Left lung (tissue), 10 donors: ENCODE measurements around the gene MRPS25. TPM values are rescaled to one million over a fixed set of nuclear protein-coding genes. Genes with fewer than 3 reads are reported as not detected.

ENCODE experiments used
- ATAC-seq: fragments of 200-7000 bp; cut with Tn5 transposase; one replicate; pipeline ENCODE4 v1.9.1; 2020; ENCODE audit warnings: moderate library complexity
- DNase-seq, 4 donors: peaks; one replicate each; pipeline ENCODE4 v3.0.0-alpha.2; 2013 to 2020
- H3K27ac ChIP-seq, 2 donors: fragments of 200-600 bp; sonication (generic) in 1 of 2; one replicate each; pipeline versions ENCODE4 v1.5.0 to v1.8.0; 2020 to 2021
- H3K27me3 ChIP-seq, 2 donors: fragments of 200-600 bp; sonication (generic) in 1 of 2; one replicate each; pipeline versions ENCODE4 v1.5.0 to v1.8.0; 2020 to 2021
- H3K36me3 ChIP-seq, 2 donors: fragments of 200-600 bp; sonication (generic) in 1 of 2; one replicate each; pipeline versions ENCODE4 v1.5.0 to v1.8.0; 2020 to 2021
- H3K4me1 ChIP-seq, 2 donors: fragments of 200-600 bp; one replicate each; pipeline ENCODE4 v1.8.0; 2021
- H3K4me3 ChIP-seq, 2 donors: fragments of 200-600 bp; sonication (generic) in 1 of 2; one replicate each; pipeline versions ENCODE4 v1.5.0 to v1.8.0; 2020 to 2021; ENCODE audit warnings: mild to moderate bottlenecking in 1 of 2
- H3K9me3 ChIP-seq, 2 donors: fragments of 200-600 bp; sonication (generic) in 1 of 2; one replicate each; pipeline versions ENCODE4 v1.5.0 to v1.8.0; 2020 to 2021
- CTCF ChIP-seq, 2 donors: fragments of 200-600 bp; sonication (generic) in 1 of 2; IDR thresholded peaks; one replicate each; pipeline versions ENCODE4 v1.5.0 to v1.8.0; 2021; ENCODE audit warnings: antibody characterized with exemption in 2 of 2
- intact Hi-C, 2 donors: fragments of 100-400 bp; cut with DNase I; formaldehyde crosslinking; loops; one replicate each; pipeline versions ENCODE4 v1.11.2 to v1.14.2; 2022
- polyA plus RNA-seq, 6 donors: library from polyadenylated mRNA; unstranded; fragments of 120-200 nt; gene quantifications; one replicate each; pipeline ENCODE4 v1.2.1, GENCODE V29; 2013; ENCODE audit not compliant: insufficient read length in 6 of 6
- total RNA-seq, 2 donors: library from RNA; stranded (reverse); fragmentation: NEBNext Ultra II Directional; extraction: Animal tissue kit (Norgen Biotek cat#: 25700); gene quantifications; one replicate each; pipeline ENCODE4 v1.2.1, GENCODE V29; 2021
- donor health status: DM: no; HTN: yes; CAD: no.
- donor health status: DM: no; HTN: no; CAD: no.

Gene MRPS25
- total and polyA plus RNA-seq, 8 donors = 56.0 to 78.7 (median 71.1) TPM

- Histone ChIP-seq H3K27me3 (no peaks in the 10 kb centered on the region), H3K4me3 (no peak overlapping the region), H3K9me3 (no peaks in the 10 kb centered on the region), H3K27ac (no peak overlapping the region), H3K4me1 (peaks cover 3 to 12% of the 10 kb centered on the region in 2 donors), H3K36me3 (no peaks in the 10 kb centered on the region)
- intact Hi-C loops = no loop called here
- ATAC-seq = no peak
- DNase-seq = no peak
- TF ChIP-seq CTCF (IDR thresholded peaks at IDR 0.05) = no peak
Observed at GRCh38 chr3:15110206-15110605, 45.1 kb upstream of the MRPS25 start.

DNA sequence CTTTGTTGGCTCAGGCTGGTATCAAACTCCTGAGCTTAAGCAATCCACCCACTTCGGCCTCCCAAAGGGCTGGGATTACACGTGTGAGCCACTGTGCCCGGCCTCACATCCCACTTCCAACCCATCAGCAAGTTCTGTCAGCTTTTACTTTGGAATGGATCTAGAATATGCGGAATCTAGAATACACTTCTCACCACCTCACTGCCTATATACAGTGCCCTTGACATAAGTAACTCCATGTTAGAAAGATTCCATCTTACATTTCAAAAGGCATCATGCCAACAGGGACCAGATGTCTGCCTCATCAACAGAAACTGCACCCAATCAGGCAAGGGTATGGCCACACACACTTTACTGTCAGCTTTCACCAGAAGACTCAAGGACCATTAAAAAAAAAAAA lies 43.8 kb upstream of the MRPS25 start:
- Histone ChIP-seq H3K9me3 (no peaks in the 10 kb centered on the region), H3K27ac (no peak overlapping the region), H3K4me1 (peaks cover 3 to 12% of the 10 kb centered on the region in 2 donors), H3K4me3 (no peak overlapping the region), H3K27me3 (no peaks in the 10 kb centered on the region), H3K36me3 (no peaks in the 10 kb centered on the region)
- intact Hi-C loops = no loop called here
- no peak for TF ChIP-seq CTCF (IDR thresholded peaks at IDR 0.05)
- no peak for DNase-seq
- no peak for ATAC-seq

DNA sequence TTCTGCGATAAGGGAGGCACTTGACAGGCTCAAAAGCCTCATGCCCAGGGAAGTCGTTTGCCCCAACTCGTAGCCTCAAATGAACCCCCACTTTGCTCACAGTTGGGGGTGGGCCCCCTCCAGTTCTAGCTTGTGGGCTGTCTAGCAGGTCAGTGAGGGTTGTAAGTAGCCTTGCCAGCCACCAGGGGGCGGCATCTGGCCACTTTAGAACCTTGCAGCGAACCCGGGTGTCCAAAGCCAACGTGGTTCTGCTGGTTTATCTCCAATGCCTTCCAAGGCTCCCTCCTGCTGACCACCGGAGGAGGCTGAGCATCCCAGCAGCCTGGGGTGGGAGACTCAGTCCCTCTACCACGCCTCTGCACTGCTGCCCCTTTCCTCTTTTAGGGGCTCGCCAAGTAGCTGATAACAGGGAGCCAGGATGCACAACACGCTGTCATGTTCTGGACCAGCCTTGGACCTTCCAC lies 43.0 kb upstream of the MRPS25 start:
- H3K9me3 ChIP-seq = no peaks in the 10 kb centered on the region
- TF ChIP-seq CTCF (IDR thresholded peaks at IDR 0.05) = peak; percentile 87 to 91
- ATAC-seq (peak; percentile 97), DNase-seq (peak; percentile 69 to 94 (median 80))
- H3K4me3 ChIP-seq = no peak overlapping the region
- peaks cover 3 to 12% of the 10 kb centered on the region in 2 donors for H3K4me1 ChIP-seq
- H3K36me3 ChIP-seq = no peaks in the 10 kb centered on the region
- no peak overlapping the region for H3K27ac ChIP-seq
- intact Hi-C loops = no loop called here
- H3K27me3 ChIP-seq = no peaks in the 10 kb centered on the region

DNA sequence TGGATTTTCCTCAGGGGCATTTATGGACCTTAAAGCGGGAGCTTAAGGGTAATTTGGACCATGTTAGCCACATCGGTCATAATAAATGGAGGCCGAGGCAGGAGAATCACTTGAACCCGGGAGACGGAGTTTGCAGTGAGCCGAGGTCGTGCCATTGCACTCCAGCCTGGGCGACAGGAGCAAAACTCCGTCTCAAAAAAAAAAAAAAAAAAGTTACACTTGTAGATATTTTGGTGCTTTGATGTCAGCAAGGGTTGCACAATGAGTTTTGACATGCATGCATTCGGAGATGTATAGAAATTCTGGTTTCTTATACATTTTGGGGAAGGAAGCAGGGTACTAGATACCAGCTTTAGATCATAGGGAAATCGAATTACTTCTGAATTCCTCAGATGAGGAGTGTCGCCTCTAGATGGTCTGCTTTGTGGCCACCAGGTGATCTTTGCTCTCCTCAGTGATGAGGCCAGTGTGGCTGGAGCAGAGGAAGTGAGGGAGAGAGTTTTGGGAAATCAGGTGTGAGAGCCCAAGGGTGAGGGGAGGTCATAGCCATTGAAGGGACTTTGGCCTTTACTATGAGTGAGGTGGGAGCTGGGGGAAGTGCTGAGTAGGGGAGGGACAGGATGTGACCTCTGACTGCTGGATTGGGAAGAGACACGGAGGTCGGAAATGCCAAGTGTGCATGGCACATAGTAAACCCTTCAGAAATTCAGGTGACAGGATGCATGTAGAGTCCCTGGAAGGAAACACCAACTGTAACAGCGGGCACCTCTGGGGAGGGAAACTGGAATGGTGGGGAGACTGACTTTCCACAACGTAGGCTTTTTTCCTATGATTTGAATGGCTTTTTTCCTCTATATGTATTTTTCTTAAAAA lies 42.2 kb upstream of the MRPS25 start:
- TF ChIP-seq CTCF (IDR thresholded peaks at IDR 0.05) = no peak
- no peak for ATAC-seq
- Histone ChIP-seq H3K27me3 (no peaks in the 10 kb centered on the region), H3K36me3 (no peaks in the 10 kb centered on the region), H3K4me1 (peaks cover 3 to 17% of the 10 kb centered on the region in 2 donors), H3K9me3 (no peaks in the 10 kb centered on the region), H3K4me3 (no peak overlapping the region), H3K27ac (no peak overlapping the region)
- intact Hi-C loops = no loop called here
- DNase-seq = no peak

- no peaks in the 10 kb centered on the region for H3K27me3 ChIP-seq
- H3K4me3 ChIP-seq = no peak overlapping the region
- intact Hi-C loops = no loop called here
- no peak for DNase-seq
- peaks cover 4 to 30% of the 10 kb centered on the region in 2 donors for H3K4me1 ChIP-seq
- H3K27ac ChIP-seq = peak overlapping the region; percentile 14 to 26
- ATAC-seq = peak; percentile 3
- TF ChIP-seq CTCF (IDR thresholded peaks at IDR 0.05) = no peak
- H3K36me3 ChIP-seq = no peaks in the 10 kb centered on the region
- H3K9me3 ChIP-seq = no peaks in the 10 kb centered on the region
Observed at GRCh38 chr3:15102836-15103235, 37.7 kb upstream of the MRPS25 start.
